HG02759 (cell line): ENCODE data around the gene KRTAP5-2.
"Not testable (repeated sequence)": the region's sequence is repeated elsewhere in the genome, so short reads cannot be mapped to it uniquely, and the experiment has no call there.

ENCODE experiments used
- ATAC-seq: cut with Tn5 transposase; IDR thresholded peaks from one replicate; pipeline ENCODE4 v1.9.1; 2021; ENCODE audit warnings: mild to moderate bottlenecking, moderate library complexity; ENCODE audit not compliant: unreplicated experiment

Gene KRTAP5-2

DNA sequence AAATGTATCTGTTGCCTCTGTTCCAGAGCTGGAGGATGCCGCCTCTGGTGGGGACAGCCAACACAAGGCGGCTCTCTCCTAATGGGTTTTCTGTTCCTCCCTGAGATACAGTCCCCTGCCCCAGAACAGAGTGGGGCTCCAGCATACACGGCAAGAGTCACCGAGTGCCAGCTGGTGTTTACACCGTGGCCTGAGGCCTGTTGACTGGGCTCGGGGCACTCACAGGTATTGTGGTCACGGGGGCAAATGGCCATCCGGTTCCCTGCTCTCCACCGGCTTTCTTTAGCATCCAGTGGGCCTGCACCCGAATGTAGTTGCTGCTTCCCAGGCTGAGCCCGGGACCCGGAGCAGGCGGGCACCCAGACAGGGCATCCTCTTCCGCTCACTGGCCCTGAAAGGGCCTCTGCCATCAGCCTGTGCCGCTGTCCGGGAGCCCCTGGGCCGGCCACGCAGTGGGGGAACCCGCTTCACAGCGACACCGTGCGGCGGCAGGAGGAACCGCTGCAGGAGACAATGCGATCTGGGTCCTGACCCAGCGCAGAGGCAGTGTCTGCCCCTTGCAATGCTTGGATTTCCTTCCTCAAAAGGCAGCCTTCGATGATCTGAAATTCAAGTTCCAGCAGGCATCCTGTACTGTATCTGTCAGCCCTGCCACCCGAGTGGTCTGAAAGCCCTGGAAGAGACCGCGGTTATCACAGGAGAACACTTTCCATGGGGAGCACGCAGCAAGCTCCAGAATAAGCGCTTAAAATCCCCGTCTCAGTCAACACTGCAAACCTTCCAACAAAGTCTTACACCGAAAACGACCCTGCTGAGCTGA lies 30.6 kb upstream of the KRTAP5-2 start:
- ATAC-seq, result no peak

DNA sequence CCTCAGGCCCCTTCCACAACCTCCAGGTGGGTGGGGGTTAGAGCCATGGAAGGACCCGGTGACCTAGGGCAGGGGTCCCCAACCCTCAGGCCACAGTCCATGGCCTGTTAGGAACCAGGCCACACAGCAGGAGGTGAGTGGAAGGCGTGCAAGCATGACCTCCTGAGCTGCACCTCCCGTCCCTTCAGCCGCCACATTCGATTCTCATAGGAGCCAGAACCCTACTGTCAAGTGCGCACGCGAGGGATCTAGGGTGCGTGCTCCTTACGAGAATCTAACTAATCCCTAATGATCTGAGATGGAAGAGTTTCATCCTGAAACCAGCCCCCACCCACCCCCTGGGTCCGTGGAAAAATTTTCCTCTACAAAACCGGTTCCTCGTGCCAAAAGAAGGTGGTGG lies 27.4 kb upstream of the KRTAP5-2 start:
- ATAC-seq, result no peak

DNA sequence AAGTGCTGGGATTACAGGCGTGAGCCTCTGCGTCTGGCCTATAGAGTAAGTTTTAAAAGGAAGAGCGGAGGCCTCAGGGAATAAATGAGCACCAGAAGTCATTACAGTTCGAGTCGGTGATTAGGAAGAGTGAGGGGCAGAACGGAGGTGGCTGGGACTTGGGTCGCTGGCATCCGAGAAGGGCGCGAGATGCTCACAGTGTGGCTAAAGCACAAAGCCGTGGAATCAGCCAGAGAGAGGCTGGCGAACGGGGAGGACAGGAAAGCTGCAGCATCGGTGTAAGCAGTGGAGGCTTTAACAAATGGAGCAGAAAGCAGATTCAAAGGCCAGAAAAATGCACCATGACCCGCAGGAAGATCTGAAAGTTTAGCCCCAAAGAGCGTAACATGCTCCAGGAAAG lies 26.5 kb upstream of the KRTAP5-2 start:
- no peak for ATAC-seq

DNA sequence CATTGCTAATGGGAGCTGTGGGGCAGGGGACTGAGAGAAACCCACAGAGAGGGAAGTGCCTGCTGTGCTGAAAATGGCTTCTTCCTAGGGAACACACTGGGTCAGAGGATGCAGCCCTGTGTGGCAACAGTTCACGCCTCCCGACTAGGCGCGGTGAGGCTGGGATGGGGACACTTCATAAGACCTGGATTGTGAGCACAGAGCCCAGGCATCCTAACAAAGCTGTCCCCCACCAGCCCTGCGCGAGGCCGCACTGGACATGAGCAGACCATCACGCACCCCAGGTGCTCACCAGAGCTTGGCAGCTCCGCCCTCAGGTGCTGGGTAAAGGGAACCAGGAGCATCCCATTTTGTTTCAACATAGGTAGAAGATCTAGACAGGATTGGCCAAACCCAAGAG lies 25.6 kb upstream of the KRTAP5-2 start:
- no peak for ATAC-seq

DNA sequence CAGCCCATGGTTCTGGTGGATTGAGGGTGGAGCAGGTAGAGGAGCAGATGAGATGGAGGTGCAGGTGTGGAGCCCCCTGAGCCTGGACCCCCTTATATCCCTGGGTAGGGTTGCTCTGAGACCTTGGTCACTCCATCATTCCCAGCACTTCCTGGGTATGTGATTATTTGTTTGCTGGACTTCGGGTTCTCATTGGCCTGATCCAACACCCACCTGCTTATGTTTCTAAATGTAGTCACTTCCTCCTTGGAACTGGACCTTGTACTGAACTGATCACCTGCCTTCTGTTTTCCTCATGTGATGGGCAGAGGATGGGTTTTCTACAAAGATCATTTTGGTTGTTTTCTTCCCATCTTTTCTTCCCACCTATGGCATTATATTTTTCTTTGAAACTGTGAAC lies 24.0 kb upstream of the KRTAP5-2 start, which contains the start of gene KRTAP5-4:
Gene KRTAP5-4 (minus strand): TSS at position 53 of the 400 bp plus-strand sequence. CDS start 45 bp downstream, at position 8.
- no peak for ATAC-seq

DNA sequence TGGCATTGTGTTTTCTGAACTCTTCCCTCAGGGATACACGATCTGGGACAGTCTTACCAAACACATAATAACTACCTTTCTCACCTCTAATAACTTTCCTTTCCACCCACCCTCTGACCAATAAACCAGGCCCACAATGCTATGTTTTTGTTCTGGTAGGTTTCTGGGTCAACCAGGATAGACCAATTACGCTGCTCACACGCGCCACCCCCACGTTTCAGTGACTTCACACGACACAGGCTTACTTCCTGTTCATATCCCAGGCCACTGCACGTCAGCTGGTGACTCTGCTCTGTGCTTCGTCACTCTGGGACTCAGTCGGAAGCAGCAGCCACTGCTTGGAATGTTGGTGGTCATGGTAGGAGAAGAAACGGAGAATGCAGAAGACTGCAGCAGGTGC lies 21.4 kb upstream of the KRTAP5-2 start:
- no peak for ATAC-seq

DNA sequence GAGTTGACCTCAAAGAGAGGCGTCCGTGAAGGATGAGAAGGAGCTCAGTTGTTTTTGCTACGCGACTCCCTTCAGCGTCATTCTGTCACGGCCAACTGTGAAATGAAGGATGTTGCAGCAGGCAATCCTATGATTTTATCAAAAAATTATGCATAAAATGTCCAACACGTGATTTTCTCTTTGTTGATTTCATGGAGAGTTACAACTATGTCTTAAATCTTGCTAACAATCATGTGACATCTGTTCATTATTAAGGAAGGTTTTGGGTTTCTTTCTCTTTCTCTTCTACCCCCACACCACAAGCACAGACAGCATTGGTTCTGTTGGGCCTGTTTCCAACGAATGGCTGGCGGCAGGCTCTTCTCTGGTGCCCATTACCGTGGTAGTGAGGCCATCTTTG lies 20.1 kb upstream of the KRTAP5-2 start:
- no peak for ATAC-seq

DNA sequence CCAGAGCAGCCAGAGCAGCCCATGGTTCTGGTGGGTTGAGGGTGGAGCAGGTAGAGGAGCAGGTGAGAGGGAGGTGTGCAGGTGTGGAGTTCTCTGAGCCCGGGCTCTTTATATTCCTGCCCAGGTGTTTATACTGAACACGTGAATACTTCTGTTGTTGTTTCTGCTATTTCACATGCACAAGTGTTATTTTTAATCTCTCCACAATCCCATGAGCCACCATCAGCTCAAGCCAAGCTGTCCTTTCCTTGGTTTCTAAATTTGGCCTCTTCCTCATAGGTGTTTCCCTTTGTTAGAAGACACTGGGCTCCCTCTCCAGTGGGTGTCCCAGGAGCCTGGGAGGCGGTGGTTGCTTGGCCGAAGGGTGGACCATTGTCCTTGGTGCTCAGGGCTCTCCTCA lies 10.3 kb upstream of the KRTAP5-2 start, which contains the start of gene KRTAP5-3:
Gene KRTAP5-3 (minus strand): TSS at position 101 of the 400 bp plus-strand sequence. CDS start 78 bp downstream, at position 23.
- no peak for ATAC-seq

DNA sequence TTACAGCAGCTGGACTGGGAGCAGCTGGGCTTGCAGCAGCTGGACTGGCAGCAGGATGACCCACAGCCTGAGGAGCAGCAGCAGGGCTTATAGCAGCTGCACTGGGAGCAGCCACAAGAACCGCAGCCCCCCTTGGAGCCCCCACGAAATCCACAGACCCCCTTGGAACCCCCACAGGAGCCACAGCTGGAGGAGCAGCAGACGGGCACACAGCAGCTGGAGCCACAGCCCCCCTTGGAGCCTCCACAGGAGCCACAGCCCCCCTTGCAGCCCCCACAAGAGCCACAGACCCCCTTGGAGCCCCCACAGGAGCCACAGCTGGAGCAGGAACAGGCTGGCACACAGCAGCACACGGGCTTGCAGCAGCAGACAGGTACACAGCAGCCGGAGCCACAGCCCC lies 9.8 kb upstream of the KRTAP5-2 start:
- not testable (repeated sequence) for ATAC-seq

DNA sequence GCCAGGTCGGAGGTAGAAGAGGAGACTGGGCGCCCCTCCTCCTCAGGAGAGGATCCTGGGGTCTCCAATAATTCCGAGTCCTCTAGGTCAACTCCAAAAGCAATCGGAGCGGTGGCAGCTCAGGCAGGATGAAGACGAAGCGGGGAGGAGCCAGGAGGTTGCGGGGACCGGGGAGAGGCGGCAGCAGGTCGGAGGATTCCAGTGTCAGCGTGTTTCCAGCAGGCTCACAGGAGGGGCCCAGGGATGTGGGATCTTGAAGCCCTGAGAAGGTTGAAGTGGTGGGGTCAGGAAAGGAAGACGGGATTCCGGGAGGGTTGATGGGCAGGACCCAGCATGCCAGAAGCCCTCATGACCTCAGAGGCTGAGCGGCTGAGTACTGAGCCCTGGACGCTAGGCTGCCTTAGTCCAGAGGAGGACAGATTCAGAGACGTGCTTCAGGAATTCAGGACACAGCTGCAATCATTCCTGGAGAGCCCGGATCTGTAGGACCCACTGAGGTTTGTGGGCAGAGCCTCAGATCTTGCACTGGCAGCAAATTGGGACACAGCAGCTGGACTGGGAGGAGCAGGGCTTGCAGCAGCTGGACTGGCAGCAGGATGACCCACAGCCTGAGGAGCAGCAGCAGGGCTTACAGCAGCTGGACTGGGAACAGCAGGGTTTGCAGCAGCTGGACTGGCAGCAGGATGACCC lies 9.2 kb upstream of the KRTAP5-2 start:
- not testable (repeated sequence) for ATAC-seq

DNA sequence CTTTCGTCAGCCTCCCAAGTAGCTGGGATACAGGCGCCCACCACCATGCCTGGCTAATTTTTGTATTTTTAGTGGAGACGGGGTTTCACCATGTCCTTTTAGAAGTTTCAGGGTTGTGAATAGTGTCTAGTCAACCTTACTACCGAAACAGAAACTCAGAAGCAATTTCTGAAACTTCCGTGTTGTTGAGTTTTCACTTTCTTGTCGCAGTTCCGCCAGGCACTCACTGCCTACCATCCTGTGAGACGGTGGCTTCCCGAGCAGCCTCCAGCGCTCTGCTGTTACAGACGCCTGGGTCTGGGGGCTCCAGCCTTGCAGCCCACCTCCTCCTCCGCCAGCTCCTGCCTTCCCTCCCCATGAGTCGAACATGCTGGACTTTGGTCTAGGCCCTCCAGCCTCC lies 7.8 kb upstream of the KRTAP5-2 start:
- ATAC-seq, result peak; percentile 82

DNA sequence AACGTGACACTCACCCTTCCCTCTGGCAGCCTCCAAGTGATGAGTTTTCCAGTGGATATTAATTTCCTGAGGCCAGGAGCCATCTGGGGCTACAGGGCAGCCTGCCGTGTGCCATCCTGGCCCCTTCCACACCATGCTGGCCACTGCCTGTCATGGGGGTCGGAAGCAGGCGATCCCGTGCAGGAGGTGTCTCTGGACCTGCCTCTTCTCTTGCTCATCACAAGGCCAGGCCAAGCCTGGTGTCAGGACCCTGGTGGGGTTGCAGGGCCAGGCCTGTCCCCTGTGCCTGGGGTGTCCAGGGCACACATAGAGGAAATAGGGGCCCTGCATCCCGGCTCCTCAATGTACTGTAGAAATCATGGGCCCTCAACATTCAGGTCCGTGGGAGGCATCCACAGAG lies 6.6 kb upstream of the KRTAP5-2 start:
- no peak for ATAC-seq

DNA sequence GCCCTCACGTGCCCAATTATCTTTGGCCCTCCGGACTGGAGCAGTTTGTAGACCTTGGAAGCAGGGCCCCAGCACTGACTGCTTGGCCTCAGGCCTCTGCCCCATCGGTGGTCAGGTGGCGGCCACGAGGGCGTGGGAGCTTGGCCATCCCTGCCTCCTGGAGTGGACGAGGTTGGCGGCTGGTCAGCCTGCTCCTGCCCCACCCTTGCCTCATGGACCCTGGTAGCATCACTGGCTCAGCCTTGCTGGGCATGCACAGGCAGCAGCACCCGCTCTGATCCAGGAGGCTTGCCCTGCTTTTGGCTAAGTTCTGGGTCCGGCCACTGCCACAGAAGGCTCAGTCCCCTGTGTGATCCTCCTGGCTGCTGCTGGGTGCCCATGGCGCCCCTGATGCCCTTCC lies 6.1 kb upstream of the KRTAP5-2 start:
- ATAC-seq, result no peak

DNA sequence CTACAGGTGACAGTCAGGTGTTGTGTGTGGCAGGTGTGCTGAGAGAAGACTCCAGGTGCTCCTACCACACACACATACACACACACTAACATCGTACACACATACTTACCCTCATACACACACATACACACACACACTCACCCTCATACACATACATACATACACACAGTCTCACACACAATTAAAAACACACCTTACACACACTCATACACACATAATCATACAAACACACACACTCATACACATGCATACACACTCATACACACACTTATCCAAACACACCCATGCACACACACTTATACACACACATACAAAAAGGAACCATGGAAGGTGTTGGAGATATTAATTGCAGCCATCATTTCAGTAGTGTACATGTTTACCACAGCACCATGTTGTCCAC lies 5.5 kb upstream of the KRTAP5-2 start:
- ATAC-seq, result no peak

DNA sequence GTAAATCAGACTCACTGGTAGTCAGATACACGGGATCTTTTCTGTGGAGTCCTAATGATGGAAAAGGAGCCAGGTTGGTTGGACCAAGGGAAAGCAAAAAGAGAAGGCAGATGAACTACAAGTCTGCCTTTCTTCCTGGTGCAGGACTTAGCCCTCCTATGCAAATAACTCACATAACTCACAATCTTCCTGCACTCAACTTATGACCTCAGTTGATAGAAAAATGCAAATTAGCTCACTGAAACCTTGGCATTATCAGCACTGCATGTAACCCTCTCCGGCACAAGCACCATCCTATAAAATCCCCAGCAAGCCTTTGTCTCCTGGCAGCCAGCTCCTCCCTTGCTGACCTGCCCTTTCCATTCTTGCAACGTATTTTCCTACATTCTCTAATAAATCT lies 3.6 kb upstream of the KRTAP5-2 start:
- not testable (repeated sequence) for ATAC-seq

DNA sequence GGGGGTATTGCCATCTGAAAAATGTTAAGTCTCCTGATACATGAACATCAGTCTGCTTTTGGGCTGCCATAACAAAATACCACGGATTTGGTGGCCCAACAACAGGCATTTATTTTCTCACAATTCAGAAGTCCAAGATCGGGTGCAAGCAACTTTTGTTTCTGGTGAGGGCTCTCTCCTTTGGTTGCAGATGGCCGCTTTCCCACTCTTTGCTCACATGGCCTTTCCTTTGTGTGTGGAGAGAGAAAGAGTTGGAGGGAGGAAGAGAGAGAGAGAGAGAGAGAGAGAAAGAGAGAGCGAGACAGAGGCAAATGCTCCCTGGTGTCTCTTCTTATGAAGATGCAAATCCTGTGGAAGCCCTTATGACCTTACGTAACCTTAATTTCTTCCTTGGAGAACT lies 2.5 kb upstream of the KRTAP5-2 start:
- no peak for ATAC-seq

DNA sequence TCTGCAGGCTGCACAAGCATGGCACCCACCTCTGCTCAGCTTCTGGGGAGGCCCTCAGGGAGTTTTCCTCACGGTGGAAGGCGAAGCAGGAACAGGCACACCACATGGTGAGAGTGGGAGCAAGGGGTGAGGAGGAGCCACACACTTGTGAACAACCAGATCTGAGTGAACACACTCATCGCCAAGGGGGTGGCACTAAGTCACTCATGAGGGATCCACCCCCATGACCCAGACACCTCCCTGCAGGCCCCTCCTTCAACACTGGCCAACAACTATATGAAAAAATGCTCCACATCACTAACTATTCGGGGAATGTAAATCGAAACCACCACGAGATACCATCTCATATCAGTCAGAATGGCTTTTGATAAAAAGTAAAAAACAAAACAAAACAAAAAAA lies 722 bp upstream of the KRTAP5-2 start:
- ATAC-seq, result no peak

DNA sequence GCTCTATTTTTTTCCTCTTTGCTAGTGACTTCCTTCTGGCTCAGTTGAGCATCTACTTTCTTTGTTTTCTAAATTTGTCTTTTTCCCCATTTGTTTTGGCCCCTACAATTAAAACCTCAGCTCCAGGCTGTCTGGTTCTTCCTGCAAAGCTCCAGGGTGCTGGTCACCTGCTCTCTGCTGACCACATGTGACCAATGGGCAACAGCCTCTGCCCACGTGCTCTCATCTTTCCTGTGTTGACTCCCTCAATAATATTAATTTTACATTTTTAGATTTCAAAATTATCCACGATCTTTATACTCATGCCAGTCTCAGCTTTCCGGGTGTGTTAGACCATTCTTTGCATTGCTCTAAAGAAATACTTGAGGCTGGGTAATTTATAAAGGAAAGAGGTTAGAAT lies 312 bp upstream of the KRTAP5-2 start:
- not testable (repeated sequence) for ATAC-seq

DNA sequence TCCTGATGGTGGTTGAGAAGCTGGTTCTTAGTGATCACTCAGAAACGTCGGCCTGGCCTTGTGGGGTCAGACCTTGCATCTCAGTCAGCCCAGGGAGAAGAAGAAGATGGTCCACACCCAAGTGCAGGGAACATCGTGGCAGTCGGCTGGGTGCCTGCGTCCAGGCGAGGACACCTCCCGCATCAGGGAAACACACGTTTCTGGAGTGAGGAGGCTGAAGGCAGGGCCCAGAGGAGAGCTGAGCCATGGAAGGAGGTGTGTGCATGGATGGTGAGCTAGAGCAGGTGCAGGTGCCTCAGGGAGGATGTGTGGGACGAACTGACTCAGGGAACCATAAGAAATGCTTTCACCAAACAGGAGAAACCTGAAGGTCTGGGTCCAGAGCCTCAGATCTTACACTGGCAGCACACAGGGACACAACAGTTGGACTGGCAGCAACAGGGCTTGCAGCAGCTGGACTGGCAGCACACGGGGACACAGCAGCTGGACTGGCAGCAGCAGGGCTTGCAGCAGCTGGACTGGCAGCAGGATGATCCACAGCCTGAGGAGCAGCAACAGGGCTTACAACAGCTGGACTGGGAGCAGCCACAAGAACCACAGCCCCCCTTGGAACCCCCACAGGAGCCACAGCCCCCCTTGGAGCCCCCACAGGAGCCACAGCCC lies 632 bp downstream of the KRTAP5-2 start:
- no peak for ATAC-seq

DNA sequence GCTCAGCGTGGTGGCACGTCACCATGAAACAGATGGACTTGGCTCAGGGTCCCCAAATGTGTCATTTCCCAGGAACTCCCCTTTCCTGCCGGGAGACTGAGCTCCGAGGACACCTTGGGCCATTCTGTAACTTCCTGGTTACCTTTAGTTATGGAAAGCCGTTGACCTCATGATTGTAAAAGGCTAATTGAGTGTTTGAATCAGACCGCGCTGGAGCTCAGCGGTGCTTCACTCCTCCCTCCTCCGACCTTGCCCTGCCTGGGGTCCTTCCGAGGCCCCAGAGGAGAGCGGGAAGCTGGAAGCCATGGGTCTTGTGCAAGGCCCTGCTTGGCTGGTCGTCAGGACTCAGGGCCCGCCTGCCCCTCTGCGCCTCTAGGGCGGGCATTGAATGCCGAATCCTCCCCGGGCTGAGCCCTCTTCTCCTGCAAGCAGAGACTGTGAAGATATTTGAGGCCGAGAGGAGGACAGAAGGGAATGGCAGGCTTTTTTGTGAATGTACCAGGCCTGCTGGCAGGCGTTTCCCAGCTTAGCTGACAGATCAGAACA lies 1.4 kb downstream of the KRTAP5-2 start:
- not testable (repeated sequence) for ATAC-seq

DNA sequence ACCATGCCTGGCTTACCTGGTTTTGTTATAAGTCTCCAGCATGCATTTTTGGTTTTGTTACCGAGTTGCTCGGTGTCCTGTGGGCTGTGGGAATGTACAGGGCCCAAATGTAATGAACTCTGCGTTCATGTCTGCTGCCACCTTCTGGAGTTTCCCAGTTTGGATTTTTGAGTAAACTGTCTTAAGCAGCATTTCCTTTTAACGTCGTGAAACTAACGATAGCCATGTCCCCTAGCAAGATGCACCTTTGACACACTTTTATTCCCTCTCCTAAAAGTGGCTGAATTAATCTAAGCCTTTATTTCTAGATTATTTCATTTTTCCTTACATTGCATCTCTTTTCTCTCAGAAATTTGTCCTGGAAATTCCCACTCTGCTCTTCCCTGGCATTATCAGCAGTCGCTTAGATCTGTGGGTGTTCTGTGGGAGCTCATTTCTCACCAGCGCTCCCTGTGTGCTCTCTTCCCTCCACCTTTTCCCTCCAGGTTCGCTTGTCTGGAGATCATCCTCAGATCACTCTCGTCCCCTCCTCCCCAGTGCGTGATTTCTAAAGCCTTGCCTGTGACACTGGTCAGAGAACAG lies 2.0 kb downstream of the KRTAP5-2 start:
- not testable (repeated sequence) for ATAC-seq
